Anterior cingulate cortex (tissue), 58 donors: ENCODE measurements around the gene DRGX.

Experiments
- DNase-seq, 58 donors: peaks; one replicate each; lab custom pipeline; 2025; lab: John Stamatoyannopoulos, UW

DRGX gene

GRCh38 chr10:49323896-49324270 is 72.0 kb downstream of the DRGX start:
- DNase-seq: no peak

- DNase-seq: no peak
These were observed 72.6 kb downstream of the DRGX start for GRCh38 chr10:49323171-49323895.

- no peak for DNase-seq
These were observed 73.3 kb downstream of the DRGX start for GRCh38 chr10:49322371-49323170.

GRCh38 chr10:49321021-49321420 is 74.9 kb downstream of the DRGX start:
- no peak for DNase-seq

- no peak for DNase-seq
These were observed 75.7 kb downstream of the DRGX start for GRCh38 chr10:49320191-49320590.

- no peak for DNase-seq
These were observed 76.7 kb downstream of the DRGX start for GRCh38 chr10:49319206-49319605.

- DNase-seq: no peak
These were observed 77.1 kb downstream of the DRGX start for GRCh38 chr10:49318755-49319154.

GRCh38 chr10:49318028-49318427 is 77.9 kb downstream of the DRGX start:
- DNase-seq: no peak

- no peak for DNase-seq
These were observed 81.1 kb downstream of the DRGX start for GRCh38 chr10:49314806-49315205.
